ENCODE results near the gene MT1G. TPM values are rescaled to one million over a fixed set of nuclear protein-coding genes. Genes with fewer than 3 reads are reported as not detected.
"Not testable (repeated sequence)": the region's sequence is repeated elsewhere in the genome, so short reads cannot be mapped to it uniquely, and the experiment has no call there.

The MT1G gene
- total RNA-seq, 1 experiment from 2014 or later: not detected

DNA sequence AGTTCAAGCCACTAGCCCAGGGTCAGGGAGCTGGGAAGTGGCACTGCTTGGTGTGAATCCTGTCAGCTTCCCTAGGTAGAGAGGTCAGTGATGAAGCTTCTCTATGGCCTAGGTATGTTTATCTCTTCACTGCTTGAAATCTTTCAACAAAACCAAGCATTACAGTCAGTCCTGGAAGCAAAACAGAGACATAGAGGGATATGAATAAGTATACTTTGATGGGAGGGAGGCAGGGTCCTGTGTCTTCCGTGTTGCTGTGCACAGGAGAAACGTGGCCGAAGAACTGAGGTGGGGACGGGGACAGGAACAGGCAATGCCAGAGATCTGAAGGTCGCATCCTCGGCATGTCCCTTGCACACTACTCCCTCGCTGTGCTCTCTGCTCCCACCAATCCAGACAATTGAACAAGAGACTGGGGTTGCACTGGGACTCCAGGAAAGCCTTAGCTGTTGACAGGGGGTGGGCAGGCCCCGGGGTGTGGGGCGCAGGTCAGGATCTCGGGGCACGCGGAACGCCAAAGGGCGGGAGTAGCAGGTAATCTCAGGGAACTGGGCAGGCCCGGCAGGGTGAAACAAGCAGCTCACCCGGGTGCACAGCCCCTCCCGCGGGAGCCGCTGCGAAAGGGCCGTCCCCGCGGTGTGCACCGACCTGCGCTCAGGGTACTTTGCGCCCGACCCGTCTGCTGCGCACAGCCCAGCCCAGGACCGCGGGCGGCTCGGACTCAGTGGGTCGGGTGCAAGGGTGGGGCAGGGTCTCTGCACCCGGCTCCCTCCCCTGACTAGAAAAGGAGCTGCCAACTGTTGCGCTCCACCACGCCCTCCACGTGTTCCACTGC lies 1.4 kb upstream of the MT1G start, which contains the start of gene MT1H:
MT1H (plus strand) TSS at position 810 of the 835 bp plus-strand sequence. CDS start 71 bp downstream, outside the sequence.
- no peak for DNase-seq (ENCODE audit: extremely low read depth, low read depth)

DNA sequence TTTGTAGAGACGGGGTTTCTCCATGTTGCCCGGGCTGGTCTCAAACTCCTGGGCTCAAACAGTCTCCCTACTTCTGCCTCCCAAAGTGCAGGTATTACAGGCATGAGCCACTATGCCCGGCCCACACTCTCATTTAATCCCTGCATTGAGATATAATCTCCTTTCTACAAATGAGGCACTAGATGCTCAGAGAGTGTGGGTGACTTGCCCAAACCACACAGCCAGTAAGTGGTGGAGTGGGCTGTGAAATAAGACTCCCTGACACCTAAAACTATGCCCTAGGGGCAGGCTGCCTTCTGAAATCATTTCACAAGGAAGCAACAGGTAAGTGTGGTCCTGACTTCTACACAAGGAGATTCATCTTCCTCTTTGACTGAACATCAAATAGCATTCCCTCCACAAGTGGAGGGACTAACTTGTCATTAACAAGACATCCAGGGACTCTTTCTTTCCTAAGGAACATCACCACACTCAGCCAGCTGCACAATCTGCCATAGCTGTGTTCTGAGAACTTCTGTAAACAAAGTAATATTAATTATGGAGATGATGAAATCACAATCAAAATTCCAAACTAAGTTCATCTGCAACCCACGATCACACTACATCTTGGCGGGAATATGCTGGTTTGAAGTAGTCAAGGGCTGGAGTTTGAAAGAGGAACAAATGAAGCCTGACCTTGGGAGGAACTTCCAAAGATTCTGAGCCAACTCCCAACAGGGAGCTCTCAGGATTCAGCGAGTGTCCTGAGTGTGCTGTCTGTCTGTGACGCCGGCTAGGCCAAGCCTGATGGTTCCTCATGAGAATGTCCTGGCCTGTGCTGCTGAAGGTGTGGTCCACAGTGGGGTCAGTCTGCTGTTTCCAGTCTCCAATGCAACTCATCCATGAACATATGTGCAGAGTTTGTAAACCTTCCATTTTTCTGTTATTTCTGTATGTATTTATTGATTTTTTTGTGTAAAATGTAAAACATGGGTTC lies 2.3 kb downstream of the MT1G start:
- not testable (repeated sequence) for DNase-seq (ENCODE audit: extremely low read depth, low read depth)

DNA sequence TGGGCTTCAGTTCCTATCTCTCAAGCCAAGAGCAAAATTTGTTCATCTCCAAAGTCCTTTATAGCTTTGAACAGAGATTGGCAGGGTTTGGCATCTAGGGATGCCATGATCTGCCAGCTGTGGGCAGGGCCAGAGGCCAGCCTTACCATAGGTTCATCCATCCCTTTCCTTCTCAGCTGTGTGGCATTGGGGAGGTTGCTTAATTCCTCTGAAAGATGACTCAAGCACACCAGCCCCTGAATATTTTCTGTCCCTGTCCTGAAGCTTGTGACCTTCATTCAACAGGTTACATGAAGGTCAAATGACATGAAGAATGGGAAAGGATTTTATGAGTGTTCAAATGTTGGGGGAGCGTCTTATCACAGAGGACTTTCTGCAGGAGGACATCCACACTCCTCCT lies 3.4 kb downstream of the MT1G start:
- DNase-seq (ENCODE audit: extremely low read depth, low read depth): no peak

DNA sequence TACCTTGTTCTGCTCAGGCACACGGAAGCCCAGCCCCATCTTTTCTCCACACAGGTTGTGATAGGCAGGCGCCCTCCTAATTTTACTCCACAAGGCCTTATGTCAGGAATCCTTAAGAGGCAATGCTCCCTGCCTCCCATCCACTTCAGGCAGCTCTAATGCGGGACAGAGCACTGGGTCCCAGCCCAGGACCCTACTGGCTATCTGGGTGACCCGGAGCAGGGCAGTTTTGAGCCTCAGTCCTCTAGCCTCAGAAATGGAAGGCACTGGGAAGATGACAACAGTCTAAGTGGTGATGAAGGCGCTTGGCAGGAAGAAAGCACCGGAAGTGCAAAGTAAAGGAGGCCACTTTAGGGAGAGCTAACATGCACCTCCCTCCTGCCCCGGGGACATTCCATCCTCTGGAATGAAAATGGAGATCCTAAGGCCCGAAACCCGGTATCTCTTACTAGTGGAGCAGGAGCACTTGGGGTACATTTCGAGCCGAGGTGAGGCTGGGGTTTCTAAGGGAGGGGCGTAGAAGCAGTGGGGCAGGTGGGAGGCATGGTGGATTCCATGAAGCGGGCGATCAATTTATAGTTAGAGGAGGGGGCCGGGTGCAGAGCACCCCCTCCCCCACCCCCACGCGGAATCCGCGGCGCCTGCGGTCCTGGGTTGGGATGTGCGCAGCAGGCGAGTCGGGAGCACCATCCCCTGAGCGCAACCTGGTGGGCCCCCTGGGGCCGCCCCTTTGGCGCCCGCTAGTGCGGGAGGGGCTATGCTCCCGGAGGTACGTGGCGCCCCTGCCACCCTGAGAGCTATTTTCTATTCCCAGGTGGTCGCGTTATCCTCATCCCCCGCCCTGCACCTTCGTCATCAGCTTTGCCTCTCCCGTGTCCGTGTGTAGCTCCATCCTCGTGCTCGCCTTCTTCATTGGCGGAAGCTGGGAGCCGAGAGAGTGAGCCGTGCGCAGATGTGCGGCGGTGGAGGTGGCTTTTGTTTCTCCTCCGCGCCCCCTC lies 5.2 kb downstream of the MT1G start:
- no peak for DNase-seq (ENCODE audit: extremely low read depth, low read depth)

DNA sequence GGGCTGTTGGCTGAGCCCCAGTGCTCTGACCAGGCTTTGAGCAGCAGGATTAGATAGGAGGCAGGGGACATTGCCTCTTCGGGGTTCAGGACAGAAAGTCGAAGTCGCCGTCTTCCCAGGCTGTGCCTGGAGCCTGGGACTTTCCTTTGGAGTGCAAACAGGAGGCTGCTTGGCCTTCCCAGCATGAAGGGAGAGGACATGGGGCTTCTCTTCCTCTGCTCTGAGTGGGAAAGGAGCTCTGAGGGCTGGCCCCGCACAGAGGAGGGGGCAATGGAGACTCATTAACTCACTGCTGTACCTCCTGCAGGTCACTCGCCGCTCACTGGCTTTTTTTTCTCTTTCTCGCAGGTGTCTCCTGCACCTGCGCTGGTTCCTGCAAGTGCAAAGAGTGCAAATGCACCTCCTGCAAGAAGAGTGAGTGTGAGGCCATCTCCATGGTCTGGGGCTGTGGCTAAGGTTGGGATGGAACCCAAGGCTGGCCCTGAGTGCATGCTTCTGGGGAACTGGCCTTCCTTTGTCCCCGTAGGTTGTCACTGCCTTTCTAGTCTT lies 9.5 kb downstream of the MT1G start:
- DNase-seq (ENCODE audit: extremely low read depth, low read depth): no peak

DNA sequence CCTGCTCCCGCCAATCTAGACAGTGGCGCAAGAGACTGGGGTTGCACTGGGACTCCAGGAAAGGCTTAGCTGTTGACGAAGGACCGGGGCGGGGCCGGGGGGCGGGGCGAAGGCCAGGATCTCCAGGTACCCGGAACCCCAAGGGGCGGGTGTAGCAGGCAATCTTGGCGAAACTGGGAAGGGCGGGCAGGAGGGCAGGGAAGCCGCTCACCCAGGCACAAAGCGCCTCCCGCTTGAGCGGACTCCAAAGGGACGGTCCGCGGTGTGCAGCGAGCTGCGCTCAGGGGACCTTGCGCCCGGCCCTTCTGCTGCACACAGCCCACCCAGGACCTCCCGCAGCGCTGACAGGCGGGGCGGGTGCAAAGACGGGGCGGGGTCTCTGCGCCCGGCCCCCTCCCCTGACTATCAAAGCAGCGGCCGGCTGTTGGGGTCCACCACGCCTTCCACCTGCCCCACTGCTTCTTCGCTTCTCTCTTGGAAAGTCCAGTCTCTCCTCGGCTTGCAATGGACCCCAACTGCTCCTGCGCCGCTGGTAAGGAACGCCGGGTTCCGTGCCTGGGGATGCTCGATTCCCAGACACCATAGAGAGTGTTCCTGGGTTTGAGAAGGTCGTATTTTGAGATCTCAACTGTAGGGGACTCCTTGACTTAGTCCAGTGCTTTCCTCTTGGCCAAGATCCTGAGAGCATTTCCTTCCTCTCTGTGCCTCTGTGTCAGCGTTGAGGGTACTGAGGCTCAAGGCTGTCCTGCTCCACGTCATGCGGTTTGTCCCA lies 10.1 kb downstream of the MT1G start, which contains the start of gene MT1F:
MT1F (plus strand) TSS at position 405 of the 772 bp plus-strand sequence; CDS start at position 505, 100 bp downstream.
- peak; percentile 59 for DNase-seq (ENCODE audit: extremely low read depth, low read depth)

DNA sequence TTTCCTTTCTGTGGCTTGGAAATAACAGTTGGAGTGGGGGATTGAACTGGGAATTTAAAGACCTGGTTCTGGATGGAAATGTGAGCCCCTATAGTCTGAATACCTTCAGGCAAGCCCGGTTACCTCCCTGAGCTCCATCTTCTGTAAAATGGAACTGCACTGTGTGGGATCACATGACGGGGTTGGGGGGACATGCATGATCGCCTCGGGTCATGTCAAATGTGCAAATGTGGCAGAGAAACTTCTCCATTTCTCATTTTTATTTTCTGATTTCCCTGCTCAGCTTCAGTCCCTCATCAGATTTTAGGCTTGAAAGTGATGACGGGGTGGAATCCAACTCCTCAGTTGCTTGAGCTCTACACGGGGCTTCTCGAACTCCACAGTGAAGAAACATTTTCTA lies 14.6 kb downstream of the MT1G start:
- no peak for DNase-seq (ENCODE audit: extremely low read depth, low read depth)

DNA sequence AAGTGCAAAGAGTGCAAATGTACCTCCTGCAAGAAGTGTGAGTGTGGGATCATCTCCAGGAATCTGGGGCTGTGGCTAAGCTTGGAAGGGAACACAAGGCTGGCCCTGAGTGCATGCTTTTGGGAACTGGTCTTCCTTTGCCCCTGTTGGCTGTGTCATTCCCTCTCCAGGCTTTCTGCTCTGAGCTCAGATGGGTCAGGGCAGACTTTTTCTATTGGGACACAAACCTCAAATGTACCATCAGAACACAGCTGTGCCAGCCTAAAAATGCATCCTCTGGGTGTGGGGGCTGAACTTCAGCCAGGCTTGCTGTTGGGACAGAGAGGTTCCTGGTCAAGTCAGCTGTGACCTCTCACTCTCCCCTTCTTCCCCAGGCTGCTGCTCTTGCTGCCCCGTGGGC lies 15.3 kb downstream of the MT1G start:
- no peak for DNase-seq (ENCODE audit: extremely low read depth, low read depth)

DNA sequence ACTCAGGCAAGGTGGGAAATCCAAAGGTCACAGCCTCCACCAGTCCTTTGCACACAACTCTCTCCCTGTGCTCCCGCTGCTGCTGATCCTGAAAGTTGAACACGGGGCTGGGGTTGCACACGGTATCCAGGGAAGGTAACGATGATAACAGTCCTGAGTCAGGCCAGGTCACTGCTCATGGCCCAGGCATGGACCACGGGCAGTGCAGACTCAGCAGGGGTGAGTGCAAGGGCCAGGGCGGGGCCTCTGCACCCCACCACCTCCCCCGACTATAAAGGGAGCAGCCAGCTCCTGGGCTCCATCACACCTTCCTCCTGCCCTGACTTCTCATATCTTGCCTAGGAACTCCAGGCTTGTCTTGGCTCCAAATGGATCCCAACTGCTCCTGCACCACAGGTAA lies 16.3 kb downstream of the MT1G start, which contains the start of gene MT1B:
MT1B (plus strand) TSS at position 301 of the 400 bp plus-strand sequence; CDS start at position 369, 68 bp downstream.
- DNase-seq (ENCODE audit: extremely low read depth, low read depth): no peak

DNA sequence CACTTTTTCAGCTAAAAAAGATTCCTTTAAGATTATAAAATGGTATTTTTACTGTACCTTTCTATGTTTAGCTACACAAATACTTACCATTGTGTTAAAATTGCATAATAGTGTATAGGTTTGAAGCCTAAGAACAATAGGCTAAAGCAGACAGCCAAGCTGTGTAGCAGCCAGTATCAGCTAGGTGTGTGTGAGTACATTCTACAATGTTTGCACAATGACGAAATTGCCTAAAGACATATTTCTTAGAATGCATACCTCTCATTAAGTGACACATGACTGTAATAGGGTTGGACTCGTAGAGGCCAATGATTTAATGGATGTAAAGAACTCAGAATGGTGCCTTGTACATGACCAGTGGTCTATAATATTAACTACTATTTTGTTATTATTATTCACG lies 18.0 kb downstream of the MT1G start:
- no peak for DNase-seq (ENCODE audit: extremely low read depth, low read depth)

DNA sequence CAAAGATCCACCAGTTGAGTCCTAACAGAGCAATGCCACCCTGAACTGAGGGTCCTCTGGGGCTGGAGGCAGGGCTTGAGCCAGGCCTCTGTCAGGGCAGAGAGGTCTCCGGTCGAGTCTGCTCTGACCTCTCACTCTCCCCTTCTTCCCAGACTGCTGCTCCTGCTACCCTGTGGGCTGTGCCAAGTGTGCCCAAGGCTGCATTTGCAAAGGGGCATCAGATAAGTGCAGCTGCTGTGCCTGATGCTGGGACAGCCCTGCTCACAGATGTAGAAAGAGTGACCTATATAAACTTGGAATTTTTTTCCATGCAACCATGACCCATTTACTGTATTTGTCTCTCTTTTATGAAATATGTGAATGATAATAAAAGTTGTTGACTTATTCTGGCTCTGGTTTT lies 18.6 kb downstream of the MT1G start:
- no peak for DNase-seq (ENCODE audit: extremely low read depth, low read depth)

DNA sequence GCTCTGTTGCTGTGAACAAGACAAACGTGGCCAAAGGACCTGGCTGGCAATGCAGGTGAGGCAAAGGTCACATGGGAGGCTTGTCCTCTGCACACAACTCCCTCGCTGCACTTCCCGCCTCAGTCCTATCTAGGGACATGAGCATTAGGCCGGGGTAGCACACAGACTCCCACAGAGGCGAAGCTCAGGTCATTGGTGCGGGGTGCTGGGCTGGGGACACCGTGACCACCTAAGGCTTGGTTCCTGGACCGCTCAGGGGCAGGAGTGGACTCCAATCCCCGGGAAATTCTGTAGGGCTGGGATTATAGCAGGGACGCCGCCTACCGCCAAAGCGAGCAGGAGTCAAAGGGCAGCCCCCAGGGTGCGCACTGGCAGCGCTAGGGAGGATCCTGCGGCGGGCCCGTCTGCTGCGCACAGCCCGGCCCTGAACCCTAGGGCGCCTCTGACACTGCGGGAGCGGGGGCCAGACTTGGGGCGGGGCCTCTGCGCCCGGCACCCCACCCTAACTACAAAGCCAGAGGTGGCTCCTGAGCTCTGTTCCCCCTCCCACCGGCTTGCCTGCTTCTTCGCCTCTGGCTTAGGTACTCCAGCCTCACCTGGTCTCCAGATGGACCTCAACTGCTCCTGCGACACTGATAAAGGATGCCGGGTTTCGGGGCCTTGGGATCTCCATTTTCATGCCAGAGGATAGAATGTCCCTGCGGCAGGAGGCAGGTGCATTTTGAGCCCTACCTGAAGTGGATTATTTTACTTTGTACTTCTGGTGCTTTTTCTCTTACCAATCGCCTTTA lies 20.0 kb downstream of the MT1G start:
- no peak for DNase-seq (ENCODE audit: extremely low read depth, low read depth)

DNA sequence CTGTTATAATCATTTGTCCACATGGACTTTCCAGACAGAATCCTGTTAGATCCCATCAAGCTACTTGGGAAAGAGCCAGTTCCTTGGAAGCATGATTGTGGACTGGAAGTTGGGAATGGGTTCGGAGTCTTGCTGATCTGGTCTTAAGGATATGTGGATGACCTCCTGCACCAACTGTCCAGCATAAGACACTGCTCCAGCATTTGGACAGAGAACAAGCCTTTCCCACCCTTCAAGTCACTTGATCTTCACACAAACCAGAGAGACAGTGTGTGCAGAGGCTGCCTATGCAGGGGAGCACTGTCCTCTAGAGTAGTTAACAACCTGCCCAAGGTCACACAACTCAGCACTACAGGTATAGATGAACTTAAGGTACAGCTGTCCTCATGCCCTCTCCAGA lies 22.0 kb downstream of the MT1G start:
- DNase-seq (ENCODE audit: extremely low read depth, low read depth): no peak

DNA sequence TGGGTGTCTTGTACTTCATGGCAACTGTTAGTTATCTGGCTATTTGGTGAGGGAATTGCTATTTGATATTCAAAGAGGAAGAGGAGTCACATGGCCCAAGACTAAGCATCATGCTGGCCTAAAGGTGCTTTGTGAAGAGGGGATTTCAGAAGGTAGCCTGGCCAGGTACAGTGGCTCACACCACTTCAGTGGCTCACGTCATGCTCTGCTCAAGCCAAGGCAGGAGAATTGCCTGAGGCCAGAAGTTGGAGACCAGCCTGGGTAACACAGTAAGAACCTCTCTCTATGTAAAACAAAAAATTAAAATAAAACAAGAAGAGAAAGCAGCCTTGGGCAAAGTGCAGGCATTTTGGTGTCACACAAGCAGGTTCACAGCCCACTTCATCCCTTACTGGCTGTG lies 22.6 kb downstream of the MT1G start:
- no peak for DNase-seq (ENCODE audit: extremely low read depth, low read depth)

DNA sequence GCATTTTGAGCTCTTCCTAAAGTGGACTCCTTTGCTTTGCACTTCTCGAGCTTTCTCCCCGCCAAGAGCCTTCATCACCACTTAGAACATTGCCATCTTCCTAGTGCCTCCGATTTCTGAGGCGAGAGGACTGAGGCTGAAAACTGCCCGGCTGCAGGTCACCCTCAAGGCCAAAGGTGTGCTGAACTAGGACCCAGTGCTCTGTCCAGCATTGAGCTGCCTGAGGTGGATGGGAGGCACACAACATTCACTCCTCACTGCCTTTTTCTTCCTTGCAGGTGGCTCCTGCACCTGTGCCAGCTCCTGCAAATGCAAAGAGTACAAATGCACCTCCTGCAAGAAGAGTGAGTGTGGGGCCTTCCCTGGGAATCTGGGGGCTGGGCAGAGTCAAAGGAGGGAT lies 24.0 kb downstream of the MT1G start:
- no peak for DNase-seq (ENCODE audit: extremely low read depth, low read depth)

DNA sequence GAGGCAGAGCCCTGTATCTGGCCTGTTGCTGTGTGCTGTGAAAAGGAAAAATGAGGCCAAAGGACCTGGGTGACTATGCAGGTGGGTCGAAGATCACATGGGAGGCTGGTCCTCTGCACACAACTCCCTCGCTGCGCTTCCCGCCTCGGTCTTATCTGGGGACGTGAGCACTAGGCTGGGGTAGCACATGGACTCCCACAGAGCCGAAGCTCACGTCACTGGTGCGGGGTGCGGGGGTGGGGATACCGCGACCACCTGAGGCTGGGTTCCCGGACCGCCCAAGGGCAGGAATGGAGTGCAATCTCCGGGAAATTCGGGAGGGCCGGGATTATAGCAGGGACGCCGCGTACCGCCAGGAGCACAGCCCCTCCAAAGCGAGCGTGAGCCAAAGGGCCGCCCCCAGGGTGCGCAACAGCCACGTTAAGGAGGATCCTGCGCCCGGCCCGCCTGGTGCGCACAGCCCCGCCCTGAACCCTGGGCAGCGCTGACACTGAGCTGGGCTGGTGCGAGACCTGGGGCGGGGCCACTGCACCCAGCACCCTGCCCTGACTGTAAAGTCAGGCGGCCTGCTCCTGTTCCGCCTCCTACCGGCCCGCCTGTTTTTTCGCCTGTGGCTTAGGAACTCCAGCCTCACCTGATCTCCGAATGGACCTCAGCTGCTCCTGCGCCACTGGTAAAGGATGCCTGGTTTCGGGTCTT lies 24.6 kb downstream of the MT1G start:
- DNase-seq (ENCODE audit: extremely low read depth, low read depth): peak; percentile 87

DNA sequence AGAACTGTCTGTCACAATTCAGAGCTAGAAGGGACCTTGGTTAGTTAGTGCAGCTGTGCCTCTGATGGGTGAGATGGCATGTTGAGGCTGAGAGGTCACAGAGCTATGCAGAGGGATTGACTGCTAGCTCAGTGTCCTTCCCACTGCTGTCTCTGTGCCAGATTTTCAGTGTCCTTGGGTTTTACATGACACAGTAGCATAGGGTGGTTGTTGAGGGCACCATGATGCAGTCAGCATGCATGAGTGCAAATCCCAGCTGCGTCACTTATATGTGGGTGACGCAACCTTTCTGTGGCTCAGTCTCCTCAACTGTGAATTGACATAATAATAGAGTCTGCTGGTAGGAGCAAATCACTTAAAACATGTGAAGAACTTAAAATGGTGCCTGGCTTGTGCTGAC lies 26.7 kb downstream of the MT1G start:
- no peak for DNase-seq (ENCODE audit: extremely low read depth, low read depth)

Measured in NCI-H460 (cell line).